Kasumi-1 (cell line): ENCODE measurements around the gene LTN1.
"Not testable (repeated sequence)": the region's sequence is repeated elsewhere in the genome, so short reads cannot be mapped to it uniquely, and the experiment has no call there.

Experiments used
- DNase-seq, 2 experiments: peaks; one replicate each; lab custom pipeline; 2025; lab: John Stamatoyannopoulos, UW

The LTN1 gene, protein sequence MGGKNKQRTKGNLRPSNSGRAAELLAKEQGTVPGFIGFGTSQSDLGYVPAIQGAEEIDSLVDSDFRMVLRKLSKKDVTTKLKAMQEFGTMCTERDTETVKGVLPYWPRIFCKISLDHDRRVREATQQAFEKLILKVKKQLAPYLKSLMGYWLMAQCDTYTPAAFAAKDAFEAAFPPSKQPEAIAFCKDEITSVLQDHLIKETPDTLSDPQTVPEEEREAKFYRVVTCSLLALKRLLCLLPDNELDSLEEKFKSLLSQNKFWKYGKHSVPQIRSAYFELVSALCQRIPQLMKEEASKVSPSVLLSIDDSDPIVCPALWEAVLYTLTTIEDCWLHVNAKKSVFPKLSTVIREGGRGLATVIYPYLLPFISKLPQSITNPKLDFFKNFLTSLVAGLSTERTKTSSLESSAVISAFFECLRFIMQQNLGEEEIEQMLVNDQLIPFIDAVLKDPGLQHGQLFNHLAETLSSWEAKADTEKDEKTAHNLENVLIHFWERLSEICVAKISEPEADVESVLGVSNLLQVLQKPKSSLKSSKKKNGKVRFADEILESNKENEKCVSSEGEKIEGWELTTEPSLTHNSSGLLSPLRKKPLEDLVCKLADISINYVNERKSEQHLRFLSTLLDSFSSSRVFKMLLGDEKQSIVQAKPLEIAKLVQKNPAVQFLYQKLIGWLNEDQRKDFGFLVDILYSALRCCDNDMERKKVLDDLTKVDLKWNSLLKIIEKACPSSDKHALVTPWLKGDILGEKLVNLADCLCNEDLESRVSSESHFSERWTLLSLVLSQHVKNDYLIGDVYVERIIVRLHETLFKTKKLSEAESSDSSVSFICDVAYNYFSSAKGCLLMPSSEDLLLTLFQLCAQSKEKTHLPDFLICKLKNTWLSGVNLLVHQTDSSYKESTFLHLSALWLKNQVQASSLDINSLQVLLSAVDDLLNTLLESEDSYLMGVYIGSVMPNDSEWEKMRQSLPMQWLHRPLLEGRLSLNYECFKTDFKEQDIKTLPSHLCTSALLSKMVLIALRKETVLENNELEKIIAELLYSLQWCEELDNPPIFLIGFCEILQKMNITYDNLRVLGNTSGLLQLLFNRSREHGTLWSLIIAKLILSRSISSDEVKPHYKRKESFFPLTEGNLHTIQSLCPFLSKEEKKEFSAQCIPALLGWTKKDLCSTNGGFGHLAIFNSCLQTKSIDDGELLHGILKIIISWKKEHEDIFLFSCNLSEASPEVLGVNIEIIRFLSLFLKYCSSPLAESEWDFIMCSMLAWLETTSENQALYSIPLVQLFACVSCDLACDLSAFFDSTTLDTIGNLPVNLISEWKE (N-terminal part only)

DNA sequence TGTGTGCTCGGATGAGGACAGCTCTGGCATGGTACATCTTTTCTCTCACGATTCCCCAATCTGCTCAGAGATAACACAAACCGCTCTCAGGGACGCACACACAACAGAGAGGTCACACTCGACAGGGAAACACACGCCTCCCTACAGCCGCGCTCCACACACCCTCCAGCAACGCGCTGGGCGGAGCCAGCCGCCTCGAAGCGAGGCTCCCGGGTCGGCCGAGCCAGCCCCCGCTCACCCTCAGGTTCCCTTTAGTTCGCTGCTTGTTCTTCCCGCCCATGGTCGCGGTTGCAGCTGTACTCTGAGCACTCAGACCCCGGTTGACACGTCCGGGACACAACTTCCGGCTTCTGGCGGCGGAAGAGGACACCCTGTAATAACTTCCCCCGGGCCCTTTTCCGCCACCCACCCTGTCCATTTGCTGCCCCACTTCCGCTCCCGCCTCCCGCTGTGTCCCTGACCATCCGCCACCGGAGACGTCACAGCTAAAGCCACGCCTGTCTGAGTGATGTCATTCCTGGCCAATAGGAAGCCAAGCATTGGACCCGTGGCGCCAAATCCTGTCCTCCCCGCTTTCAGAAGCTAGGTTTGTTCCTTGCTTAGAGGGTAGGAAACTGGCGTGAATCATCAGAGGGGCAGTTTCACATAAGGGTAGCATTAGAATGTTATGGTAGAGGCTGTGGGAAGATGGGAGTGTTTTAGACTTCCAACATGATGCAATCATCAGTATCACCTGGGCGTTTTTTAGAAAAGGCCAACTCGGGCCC lies at the start of gene LTN1:
Gene LTN1 (minus strand): TSS at position 352 of the 767 bp plus-strand sequence. CDS start 72 bp downstream, at position 280.
- peak; percentile 98 to 99 for DNase-seq

DNA sequence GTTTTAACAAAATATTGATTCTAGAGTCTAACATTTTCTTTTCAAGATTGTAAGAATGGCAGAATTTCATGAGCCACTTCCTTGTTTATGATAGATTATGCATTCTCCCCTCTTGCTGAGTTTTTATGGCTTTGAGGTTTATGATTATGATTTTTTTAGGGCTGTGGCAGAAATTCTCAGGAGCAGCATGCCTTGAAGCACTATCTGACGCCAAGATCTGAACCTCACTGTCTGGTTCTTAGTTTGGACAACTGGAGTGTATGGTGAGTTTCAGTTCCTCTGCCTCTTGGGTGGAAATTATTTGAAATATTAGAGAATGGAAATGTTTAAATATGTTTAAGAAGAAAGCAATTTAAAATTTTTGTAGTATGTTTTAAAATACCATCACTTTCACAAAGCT lies 42.0 kb upstream of the LTN1 start:
- DNase-seq = no peak

DNA sequence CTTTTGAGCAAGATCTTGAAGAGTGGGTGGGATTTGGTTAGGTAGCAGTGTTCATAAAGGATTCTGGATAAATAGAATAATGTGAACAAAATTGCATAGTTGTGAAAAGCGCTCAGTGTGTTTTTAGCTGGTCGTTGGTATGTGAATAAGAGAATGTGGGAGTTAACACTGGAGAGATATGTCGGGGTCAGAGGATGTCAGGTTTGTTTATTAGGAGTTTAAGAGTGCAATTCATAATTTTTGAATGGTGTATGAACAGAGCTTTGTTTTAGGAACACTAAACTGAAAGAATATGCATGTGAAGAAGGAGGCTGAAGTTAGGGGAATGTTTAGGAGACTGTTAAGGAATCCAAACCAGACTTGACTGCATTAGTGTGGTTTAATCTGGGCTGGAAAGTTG lies 41.2 kb upstream of the LTN1 start:
- no peak for DNase-seq

DNA sequence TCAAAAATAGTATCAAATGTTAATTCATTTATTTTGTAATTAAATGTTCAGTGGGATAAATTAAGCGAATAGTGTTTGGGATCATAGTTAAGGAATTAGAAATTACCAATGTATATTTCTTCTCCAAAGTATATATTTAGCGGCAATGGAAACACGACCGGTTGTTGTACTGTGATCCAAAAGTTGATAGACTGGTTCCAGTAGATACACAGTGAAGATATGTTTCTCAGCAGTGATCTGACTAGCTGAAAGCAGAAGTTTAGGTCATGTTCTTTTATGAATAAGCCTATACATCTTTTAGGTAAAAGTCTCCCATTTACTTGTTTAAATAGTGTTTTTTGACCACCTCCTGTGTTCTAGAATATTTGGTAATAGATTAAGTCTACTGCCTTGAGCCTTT lies 40.6 kb upstream of the LTN1 start:
- DNase-seq = no peak

DNA sequence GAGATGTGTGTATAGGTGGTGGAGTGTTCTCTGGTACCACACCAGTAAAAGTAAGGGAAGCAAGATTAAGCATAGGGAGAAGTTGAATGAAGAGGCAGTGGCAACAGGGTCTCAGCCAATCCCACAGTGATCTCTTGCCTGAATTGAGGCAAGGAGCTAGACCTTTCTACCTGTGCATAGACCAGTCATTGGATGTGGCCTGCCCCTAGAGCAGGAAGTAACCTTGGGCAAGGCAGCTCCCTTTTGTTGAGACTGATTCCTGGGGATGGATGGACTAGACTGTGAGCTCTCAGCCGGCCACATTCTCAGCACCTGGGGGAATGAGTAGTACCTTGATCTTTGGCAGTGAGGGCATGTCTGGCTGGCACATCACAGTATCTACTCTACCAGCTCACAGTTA lies 38.2 kb upstream of the LTN1 start:
- DNase-seq = no peak

DNA sequence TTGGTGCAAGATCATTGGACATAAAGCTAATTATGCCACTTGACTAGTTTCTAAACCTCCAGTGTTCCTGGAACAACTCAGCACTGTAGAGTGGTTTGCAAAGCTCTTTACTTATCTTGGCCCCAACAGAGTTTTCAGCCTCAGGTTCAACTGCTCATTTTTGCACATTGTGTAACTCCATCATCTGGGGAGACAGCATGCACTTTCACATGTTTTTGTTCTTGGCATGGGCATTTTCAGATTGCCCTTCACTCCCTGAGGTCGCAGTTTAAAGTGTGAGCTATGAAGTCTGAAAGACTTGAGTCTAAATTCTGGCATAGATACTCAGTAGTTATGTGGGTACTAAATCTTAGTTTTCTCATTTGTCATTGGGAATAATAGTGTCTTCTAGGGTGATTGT lies 36.8 kb upstream of the LTN1 start:
- no peak for DNase-seq

DNA sequence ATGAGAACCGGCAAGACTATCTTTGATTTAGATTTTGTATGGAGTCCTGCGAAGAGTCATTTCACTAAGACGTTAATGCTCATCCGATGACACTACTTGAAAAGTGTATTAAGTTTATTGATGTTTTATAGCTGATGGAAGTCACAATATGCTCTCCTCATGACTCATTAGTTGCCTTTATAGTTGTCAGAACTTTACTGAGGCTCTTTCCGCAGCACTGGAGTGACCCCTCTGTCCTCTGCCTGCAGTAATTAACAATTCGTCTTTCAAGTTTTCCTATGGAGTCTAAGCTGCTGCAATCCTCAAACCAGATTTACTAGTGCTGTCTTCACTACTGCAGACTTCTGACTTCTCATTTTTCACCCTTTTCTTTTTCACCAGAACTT lies 32.6 kb upstream of the LTN1 start:
- DNase-seq = no peak

DNA sequence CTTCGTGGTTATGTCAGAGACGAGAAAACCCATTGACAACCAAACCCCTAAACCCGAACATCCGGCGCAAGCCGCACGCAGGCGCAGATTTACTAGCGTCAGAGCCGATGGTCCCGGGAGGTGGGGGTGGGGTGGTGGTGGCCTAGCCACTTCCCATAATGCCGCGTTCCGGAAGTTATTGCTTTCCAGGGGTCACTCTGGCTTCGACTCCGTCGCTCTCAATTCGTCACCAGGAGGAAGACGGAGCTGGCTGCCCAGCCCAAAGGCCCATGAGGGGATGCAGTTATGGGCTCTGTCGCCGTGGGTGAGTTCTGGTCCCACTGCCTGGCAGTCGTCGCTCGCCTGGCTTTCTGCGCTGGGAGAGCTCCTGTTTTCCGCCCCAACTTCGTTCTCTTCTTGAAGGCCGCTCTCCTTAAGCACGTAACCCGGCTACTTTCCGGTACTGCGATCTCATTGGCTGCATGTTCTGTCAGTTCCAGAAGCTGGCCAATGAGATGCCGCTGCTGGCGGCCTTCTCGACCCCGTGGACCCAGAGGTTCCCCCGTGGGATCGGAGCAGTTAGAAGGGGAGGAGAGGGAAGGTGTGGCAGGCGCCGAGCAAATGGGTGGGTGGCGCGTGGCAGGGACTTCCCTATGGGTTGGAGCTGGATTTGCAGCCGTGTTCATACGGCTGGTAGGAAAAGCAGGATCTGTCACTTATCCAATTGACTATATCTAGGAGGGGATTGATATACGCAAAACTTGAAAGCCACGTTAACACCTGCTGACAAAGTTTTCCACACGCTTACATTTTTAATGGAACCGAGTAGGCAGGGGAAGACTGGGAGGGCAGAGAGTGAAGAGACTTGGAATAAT lies 32.0 kb upstream of the LTN1 start, which contains the start of gene USP16:
Gene USP16 (plus strand): TSS at position 195 of the 854 bp plus-strand sequence. CDS start 3,246 bp downstream, outside the sequence.
- peak; percentile 96 for DNase-seq

DNA sequence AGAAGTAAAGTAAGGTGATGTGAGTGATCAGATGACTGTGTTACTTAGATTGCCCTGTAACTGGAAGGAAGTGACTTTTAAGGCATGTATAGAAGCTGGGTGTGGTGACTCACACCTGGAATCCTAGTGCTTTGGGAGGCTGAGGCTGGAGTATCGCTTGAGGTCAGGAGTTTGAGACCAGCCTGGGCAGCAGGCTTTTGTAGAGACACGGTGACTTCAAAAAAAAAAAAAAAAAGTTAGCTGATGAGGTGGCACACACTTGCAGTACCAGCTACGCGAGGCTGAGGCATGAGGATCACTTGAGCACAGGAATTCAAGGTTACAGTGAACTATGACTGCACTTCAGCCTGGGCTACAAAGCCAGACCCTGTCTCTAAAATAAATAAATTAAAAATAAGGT lies 29.5 kb upstream of the LTN1 start:
- peak in 1 of 2 experiments; percentile 24 for DNase-seq

DNA sequence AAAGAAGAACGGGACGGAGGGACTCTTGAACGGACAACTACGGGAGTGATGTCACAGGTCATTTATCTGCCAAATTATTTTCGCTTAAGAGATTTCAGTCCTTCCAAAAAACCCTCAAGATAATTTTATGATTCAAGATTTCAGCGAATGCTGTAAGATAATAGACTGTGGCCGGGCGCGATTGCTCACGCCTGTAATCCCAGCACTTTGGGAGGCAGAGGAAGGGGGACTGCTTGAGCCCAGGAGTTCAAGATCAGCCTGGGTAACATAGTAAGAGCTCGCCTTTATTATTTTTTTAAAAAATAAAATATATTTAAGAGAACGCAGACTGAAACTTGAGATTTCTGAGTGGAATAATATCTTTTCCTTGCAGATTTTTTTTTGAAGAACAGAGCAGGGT lies 25.9 kb upstream of the LTN1 start:
- DNase-seq = peak in 1 of 2 experiments; percentile 27

DNA sequence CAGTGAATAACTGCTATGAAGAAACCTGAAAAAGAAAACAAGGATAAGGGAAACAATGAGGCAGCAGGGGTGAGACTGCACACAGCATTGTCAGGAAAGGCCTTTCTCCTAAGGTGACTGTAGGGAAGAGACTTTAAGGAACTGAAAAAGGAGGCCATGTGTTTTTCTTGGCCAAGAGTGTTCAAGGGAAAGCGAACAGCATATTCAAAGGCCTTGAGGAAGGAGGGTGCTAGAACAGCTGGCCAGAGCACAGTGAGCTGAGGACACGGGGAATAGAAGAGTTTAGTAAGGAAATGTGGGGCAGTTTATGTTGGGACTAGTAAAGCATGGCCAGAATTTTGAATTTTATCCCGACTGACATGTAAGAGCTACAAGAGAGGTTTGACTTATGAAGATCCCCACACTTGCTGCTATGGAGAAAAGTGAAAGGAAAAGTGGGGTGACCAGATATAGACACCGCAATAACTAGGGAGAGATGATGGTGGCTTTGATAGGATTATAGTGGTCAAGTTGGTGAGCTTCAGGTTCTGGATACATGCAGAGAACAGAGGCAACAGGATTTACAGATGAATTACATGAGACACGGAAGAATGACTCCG lies 25.1 kb upstream of the LTN1 start:
- peak; percentile 13 to 46 for DNase-seq

DNA sequence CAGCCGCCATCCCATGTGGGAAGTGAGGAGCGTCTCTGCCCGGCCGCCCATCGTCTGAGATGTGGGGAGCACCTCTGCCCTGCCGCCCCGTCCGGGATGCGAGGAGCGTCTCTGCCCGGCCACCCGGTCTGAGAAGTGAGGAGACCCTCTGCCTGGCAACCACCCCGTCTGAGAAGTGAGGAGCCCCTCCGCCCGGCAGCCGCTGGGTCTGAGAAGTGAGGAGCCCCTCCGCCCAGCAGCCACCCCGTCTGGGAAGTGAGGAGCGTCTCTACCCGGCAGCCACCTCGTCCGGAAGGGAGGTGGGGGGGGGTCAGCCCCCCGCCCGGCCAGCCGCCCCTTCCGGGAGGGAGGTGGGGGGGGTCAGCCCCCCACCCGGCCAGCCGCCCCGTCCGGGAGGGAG lies 18.6 kb upstream of the LTN1 start:
- DNase-seq = not testable (repeated sequence)

DNA sequence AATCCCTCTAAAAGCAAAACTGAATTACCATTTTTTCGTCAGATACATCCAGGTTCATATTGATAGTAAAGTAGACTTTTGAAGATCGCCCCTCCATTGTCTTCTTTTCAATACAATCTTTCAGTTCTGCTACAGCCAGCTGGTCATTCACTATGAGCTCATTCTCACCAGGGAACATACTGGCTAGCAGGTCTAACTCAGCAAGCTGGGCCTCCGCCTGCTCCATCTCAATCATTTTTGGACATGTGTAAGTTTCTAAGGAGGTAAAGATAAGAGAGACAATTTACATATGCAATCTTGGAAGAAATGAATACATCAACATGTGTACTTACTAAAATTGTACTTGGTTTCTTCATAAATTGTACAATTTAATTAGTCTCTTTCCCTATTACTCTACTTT lies 15.7 kb upstream of the LTN1 start:
- no peak for DNase-seq

DNA sequence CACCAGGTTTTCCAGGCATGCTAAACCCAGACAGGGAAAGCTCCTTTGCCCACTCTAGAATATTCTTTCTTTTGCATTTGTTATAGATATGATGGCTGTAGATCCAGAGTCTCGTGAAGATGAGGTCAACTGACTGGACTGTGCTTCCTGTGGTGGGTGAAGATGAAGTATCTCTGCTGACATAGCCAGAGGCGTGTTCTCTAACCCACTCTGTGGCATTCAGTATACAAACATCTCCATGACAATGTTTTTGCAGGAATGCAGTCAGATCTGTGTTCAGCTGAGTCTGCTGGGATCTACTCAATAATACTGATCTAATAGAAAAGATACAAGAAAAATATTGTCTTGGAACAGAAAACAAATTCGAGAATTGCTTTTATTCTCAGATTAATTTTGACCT lies 15.1 kb upstream of the LTN1 start:
- DNase-seq = no peak

DNA sequence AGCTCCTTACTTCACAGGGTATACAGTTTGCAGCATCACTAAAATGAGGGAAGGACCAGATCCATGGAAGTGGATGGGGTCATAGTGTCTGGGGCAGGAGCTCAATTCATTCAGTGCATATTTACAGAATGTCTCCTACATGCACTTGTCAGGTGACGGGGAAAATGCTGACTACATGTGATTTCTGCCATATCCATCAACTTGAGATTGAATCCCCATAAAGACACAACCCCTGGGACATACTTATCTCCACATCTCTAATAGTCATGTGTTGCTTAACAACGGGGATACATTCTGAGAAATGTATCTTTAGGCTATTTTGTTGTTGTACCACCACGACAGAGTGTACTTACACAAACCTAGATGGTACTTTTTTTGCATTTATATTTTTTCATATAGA lies 14.5 kb upstream of the LTN1 start:
- DNase-seq = no peak

DNA sequence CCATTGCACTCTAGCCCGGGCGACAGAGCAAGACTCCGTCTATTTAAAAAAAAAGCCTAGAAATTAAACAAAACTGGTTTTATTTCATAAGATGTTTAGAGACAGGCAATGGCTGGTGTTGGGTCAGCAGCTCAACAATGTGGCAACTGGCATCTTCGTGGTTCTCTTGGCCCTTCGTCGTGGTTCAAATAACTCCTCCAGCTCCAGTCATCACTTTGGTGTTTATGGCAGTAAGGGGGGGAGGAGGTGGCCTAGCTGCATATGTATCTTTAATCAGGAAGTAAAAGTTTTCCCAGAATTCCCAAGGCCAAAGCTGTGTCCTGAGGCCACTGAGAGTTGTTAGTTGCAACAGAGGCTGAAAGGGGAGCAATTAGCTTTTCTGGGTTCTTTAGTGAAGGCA lies 13.0 kb upstream of the LTN1 start:
- DNase-seq = no peak

DNA sequence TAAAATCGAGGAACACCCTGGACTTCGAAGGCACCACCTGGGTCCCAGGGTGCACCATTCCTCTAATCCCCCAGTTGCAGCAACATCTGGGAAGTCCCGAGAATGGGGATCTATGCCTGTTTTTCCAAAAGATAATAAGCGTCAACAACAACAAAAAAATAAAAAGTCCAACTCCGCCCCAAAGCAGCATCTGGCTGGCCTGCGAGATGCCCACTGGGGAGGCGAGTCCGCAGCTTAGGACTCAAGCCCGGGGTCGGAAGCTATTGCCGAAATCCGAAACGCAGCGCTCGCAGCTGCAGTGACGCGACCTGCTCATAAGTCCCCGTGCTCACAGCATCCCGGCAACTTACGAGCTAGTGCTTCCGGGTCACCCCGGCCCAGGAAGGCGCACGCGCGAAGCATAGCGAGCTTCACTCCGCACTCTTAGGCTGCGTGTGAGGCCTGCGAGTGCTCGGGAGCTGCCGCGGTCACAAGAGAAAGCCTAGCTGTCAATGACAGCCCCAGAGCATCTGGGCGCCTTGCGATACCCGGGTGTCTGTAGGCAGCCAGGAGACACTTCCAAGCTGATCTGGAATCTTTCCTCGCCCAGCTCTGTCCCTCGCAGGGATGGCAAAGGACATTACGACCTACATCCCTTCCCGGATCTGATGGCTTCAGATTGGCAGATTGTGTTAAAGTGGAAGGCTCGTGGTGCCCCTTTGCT lies 9.9 kb upstream of the LTN1 start:
- DNase-seq = peak; percentile 91

DNA sequence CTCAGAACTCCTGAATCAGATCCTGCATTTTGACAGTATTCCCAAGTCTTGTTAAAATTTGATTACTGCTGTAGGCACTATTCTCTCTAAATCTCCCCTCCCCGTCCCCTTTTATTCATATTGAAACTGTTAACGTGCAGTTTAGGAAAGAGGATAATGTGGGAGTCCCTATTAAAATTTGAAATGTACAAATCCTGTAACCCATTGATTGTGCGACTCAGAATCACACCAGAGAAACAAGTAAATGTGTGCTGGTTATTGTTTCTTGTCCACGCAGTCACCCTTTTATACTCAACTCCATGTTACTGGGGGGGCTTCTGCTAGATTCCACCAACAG lies 584 bp upstream of the LTN1 start:
- no peak for DNase-seq

DNA sequence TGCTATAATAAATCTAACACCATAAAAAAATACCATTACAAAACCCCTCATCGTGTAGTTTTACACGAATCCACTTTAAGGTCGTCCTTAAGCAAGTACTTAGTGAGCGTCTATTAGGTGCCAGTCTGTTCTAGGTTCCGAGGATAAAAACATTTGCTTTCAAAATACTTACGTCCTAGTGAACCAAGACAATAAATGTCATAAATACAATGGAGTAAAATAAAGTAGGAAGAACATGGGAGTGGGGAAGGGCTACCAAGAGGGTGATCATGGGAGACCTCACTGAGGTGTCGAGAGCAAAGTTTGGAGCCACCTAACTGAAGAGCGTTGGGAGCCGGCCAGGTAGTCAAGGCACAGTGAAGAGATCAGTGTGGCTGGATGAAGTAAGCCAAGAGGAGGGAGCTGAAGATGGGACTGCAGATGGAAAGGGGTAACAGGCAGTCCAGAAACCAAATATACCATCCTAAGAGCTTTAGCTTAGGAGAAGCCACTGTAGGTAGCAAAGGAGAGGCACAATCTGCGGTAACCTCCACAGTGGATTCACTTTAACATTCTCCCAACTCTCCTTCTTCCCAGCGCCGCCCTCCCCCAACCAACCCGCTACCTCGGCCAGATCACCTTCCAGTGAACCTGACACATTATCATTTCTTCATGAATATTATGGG lies 684 bp downstream of the LTN1 start:
- peak; percentile 40 to 44 for DNase-seq
